Cardiac fibroblast (primary cell): ENCODE measurements around the gene NUDT14.

Source experiments
- DNase-seq, 2 donors: peaks; one replicate each; pipeline versions ENCODE4 v3.0.0 to v3.0.0-alpha.2; 2010; ENCODE audit warnings: low read depth in 2 of 2
- H3K4me3 ChIP-seq, 2 donors: replicated peaks in 1 of 2; 1 replicate in 1 of 2; 2 replicates in 1 of 2; pipeline ENCODE4 v1.5.1; 2011; ENCODE audit warnings: low read depth in 2 of 2, low read length in 2 of 2, mild to moderate bottlenecking in 2 of 2, moderate library complexity in 1 of 2
- TF ChIP-seq, protein P1 (sequence below): IDR thresholded peaks from one replicate; pipeline ENCODE4 v1.5.1; 2011; ENCODE audit warnings: low read depth, mild to moderate bottlenecking, low read length, inconsistent platforms

NUDT14 gene

DNA sequence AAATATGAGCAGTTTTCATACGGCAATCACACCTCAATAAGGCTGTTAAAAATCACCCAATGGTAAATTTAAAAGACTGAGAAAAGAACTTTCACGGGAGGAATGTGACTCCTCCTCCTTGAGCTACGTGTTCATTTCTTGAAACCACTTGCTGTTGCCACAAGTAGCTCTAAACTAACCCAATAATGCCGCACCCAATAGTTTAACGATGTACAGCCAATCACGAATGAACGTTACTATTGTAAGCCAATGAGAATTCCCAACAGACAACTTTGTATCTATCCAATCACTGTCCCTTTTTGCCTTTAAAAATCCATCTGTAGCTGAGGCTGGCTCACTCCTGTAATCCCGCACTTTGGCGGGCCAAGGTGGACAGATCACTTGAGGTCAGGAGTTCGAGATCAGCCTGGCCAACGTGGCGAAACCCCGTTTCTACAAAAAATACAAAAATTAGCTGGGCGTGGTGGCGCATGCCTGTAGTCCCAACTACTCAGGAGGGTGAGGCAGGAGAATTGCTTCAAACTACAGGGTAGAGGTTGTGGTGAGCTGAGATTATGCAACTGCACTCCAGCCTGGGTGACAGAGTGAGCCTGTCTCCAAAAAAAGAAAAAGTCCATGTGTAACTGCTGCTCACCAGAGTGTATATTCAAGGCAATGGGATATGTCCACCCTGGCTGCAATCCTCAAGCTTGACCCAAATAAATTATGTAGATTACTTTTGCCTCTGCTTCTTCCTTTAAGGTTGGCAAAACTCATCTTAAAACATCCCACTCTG, 42.8 kb upstream of the NUDT14 start:
- no peak overlapping the region for H3K4me3 ChIP-seq
- no peak for DNase-seq
- TF ChIP-seq, protein P1, sequence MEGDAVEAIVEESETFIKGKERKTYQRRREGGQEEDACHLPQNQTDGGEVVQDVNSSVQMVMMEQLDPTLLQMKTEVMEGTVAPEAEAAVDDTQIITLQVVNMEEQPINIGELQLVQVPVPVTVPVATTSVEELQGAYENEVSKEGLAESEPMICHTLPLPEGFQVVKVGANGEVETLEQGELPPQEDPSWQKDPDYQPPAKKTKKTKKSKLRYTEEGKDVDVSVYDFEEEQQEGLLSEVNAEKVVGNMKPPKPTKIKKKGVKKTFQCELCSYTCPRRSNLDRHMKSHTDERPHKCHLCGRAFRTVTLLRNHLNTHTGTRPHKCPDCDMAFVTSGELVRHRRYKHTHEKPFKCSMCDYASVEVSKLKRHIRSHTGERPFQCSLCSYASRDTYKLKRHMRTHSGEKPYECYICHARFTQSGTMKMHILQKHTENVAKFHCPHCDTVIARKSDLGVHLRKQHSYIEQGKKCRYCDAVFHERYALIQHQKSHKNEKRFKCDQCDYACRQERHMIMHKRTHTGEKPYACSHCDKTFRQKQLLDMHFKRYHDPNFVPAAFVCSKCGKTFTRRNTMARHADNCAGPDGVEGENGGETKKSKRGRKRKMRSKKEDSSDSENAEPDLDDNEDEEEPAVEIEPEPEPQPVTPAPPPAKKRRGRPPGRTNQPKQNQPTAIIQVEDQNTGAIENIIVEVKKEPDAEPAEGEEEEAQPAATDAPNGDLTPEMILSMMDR, result no peak

DNA sequence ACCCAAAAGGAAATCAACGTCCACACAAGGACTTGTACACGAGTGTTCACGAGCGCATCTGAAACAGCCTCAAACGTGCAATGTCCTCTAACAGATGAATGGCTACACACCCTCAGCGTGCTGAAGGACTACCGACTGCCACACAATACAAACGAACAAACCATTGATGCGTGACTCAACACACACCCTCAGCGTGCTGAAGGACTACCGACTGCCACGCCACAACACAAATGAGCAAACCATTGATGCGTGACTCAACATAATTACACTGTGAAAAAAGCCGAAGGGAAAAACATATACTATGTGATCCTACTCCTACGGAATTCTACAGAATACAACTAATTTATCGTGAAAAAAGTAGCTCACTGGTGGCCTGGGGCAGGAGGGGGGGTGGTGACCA, 42.1 kb upstream of the NUDT14 start:
- DNase-seq, result no peak
- TF ChIP-seq, protein P1, result no peak
- no peak overlapping the region for H3K4me3 ChIP-seq

DNA sequence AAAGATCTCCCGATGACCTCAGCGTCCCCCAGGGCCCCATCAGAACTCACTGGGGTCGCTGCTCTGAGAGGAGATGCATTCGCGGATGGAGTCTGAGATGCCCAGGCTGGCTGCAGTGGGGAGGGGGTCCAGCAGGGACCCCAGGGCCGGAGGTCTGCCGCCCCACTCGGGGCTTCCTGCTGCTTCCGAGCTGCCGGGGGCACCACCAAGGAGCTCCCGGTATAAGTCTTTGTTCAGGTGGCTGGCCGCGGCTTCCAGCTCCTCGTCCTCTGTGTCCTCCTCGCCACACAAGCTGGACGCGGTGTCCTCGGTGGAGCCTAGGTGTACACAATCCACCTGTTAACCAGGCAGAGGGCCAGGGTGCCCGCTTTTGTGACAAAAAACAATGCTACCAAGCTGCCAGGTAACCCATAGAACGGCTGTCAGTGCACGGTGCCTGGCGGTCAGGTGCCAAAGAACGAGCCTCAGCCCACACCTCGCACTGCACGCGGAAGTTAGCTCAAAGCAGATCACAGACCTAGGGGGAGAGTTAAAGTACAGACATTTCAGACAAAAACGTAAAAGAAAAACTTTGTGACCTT, 40.6 kb upstream of the NUDT14 start:
- TF ChIP-seq, protein P1, result no peak
- no peak overlapping the region for H3K4me3 ChIP-seq
- no peak for DNase-seq

DNA sequence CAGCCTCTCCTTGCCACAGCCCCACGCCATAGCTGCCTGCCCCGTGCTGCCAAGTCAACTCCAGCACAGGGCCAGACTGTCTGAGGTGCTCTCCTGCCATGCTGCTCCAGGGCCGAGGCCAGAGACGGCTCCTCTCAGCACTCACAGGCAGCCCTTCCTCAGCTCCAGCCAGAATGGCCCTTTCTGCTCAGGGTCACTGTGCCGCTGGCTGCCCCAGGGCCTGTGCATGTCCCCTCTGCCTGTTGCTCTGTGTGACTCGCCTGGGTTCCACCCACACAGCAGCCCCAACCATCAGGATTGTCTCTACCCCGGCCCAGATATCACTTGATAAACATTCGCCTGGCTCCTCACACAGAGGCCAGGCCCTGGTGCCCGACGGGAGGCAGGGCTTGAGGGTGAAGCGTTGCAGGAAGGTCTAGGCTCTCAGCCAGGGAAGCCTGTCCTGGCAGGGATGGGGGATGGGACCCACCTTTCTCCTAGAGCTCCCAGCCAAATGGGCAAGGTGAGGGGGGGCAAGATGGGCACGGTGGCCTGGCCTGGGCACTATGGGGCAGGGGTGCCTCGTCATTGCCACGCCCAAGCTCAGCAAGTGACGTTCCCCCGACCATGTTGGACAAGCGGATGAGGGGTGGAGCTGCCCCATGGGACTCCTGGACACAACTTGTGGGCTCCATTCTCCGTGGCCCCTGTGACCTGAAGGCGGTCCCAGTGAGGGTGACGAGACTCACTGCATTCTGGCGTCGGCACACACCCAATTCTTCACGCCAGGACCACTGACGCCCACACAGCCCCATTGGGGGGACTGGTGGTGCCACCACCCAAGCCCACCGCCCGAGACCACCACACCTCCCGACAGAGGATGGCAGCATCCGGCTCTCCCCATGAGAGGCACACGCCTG, 39.8 kb upstream of the NUDT14 start:
- H3K4me3 ChIP-seq, result no peak overlapping the region
- TF ChIP-seq, protein P1, result no peak
- no peak for DNase-seq

DNA sequence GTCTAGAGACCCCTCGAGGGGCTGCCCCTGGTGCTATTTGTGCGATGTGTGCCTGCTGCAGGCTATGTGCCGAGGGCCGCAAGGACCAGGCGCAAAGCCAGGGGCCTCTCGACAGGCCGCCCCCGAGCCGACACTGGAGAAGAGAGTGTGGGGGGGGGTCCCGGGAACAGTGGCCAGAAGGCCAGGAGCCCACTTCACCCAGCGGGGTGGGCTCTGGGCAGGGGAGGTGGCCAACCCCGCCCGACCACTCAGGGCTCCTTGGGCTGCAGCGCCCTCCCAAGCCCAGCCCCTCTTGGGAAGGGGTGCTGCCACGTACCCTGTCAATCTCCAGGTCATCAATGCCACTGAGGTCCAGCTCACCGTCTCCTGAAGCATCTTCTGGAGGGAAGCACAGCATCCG, 38.6 kb upstream of the NUDT14 start:
- DNase-seq, result no peak
- H3K4me3 ChIP-seq, result no peak overlapping the region
- TF ChIP-seq, protein P1, result no peak

DNA sequence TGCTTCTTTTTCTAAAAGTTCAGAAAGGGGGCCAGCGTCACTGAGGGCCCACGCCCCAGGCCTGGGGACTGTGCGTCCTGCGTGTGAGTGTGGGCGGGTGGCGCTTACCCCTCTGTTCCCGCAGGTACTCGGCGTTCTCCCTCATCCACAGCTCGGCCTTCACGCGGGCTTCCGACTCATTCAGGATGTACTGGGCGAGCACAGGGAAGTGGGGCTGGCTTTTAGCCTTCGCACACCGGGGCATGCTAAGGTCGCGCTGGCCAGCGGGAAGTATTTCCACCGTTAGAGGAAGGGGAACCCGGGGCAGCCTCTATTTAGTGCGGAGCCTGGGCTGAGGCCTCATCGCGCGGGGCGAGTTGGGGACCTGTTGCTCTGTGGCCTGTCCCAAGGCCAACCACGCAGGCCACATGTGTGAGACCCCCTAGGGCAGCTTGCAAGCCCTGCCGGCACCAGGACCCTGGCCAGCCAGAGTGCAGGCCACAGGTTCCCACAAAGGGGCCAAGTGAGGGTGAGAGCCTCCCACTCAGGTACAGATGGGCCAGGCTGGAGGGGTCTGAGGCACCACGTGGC, 38.0 kb upstream of the NUDT14 start:
- no peak for DNase-seq
- no peak overlapping the region for H3K4me3 ChIP-seq

More for the DNA sequence above, 38.0 kb upstream of the NUDT14 start:
- TF ChIP-seq, protein P1, result no peak
